CD4-positive, alpha-beta T cell treated with Interferon alpha-2 for 1 hour (primary cell): ENCODE data around the gene NPIPB2.
A peak's percentile ranks its signal among the peaks of the same experiment; 100 is the strongest.
"Not testable (repeated sequence)": the region's sequence is repeated elsewhere in the genome, so short reads cannot be mapped to it uniquely, and the experiment has no call there.

Source experiments
- DNase-seq, 2 donors: peaks; one replicate each; pipeline ENCODE4 v3.0.0-alpha.2; 2020 to 2022

The NPIPB2 gene

GRCh38 chr16:11957591-11958395 lies 15.9 kb upstream of the NPIPB2 start:
- no peak for DNase-seq

DNA sequence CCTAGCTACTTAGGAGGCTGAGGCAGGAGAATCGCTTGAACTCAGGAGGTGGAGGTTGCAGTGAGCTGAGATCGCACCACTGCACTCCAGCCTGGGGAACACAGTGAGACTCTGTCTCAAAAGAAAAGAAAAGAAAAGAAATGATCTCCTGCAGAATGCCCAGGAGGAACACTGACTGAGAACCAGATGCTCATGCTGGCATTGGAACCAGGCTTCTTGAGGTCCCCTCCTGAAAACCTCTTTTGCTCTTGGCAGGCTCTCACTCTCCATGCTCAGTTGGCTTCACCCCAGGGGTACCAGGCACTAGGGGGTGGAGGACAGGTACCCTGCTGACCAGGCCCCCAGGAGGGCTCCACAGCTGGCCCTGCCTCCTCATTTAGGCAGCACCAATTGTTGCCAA lies 14.7 kb upstream of the NPIPB2 start:
- no peak for DNase-seq

GRCh38 chr16:11955713-11956123 lies 13.9 kb upstream of the NPIPB2 start:
- DNase-seq, result no peak

DNA sequence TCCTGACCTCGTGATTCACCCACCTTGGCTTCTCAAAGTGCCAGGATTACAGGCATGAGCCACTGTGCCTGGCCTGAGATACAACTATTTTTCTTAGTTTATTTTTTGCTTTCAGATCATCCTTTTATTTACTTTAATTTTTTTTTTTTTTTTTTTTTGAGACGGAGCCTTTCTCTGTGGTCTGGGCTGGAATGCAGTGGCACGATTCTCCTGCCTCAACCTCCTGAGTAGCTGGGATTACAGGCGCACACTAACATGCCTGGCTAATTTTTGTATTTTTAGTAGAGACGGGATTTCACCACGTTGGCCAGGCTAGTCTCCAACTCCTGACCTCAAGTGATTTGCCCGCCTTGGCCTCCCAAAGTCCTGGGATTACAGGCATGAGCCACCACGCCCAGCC lies 11.7 kb upstream of the NPIPB2 start:
- not testable (repeated sequence) for DNase-seq

DNA sequence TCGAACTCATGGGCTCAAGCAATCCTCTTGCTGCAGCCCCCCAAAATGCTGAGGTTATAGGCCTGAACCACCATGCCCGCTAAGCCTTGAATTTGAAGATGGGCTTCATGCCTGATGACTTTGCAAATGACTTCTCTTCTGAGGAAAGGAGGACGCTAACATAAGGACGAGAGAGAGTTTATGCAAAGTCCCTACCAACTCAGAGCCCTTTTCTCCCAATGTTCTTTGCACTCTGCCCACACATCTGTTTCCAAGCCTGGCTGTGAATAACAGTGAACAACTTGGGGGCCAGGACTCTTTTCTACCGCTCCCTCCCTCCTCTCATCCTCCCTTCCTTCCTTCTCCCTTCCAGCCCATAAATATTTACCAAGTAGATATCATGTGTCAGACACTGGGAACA lies 8.5 kb upstream of the NPIPB2 start:
- DNase-seq, result no peak

DNA sequence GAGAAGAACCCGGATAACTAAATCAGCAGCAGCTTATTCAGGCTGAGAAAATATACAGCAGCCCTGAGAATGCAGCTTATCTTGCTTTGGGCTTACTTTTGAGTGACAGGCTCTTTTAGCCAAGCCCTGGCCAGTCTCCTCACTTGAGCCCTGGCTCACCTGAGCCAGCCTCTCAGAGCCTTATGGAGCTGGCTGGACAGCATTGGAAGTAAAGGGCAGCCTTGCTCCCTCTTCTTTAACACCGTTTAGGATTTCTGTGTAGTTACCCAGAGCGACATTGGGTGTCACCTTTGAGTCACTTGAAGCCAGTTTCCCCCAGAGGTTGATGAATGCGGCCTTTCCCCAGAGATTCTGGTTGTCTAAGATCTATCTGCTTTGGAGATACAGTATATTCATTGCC lies 7.7 kb upstream of the NPIPB2 start:
- DNase-seq, result peak; percentile 26 to 34

GRCh38 chr16:11948819-11949218 lies 7.0 kb upstream of the NPIPB2 start:
- DNase-seq, result no peak

GRCh38 chr16:11946433-11946832 lies 4.6 kb upstream of the NPIPB2 start:
- no peak for DNase-seq

GRCh38 chr16:11927350-11927749 lies 14.5 kb downstream of the NPIPB2 start:
- DNase-seq, result not testable (repeated sequence)

GRCh38 chr16:11924046-11924445 lies 17.8 kb downstream of the NPIPB2 start:
- not testable (repeated sequence) for DNase-seq

DNA sequence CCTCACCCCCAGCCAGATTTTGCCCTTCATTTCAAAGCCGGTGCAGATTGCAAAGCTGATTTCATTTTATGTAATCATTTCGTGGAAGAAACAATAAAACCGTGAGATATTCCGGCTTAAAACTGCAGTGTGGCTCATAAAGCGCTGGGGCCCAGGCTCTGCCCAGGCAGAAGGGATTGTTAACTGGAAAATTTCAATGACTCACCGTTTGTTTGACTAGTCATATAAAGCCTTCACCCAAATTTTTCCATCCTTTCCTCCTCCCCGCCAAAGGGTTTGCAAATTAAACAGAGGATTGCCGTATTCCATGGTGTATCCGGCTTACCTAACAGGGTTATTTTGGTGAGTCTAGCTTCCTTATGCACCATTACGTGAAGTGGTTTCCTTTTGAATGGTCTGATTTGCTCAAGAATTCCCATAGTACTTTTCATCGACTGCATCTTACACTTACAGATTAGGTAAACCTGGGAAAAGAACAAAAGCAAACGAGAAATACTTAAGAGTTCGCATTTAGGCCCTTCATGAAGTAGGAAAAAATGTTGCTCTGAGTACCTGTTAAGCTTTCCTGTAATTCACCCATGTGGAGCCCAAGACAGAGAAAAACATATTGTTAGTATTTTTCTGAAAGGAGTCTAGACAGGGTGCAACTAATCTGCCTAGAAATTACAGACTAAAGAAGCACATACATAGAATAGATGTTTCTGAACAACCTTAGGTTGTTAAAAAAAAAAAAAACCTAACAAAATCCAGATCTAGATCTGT lies 25.1 kb downstream of the NPIPB2 start:
- no peak for DNase-seq

DNA sequence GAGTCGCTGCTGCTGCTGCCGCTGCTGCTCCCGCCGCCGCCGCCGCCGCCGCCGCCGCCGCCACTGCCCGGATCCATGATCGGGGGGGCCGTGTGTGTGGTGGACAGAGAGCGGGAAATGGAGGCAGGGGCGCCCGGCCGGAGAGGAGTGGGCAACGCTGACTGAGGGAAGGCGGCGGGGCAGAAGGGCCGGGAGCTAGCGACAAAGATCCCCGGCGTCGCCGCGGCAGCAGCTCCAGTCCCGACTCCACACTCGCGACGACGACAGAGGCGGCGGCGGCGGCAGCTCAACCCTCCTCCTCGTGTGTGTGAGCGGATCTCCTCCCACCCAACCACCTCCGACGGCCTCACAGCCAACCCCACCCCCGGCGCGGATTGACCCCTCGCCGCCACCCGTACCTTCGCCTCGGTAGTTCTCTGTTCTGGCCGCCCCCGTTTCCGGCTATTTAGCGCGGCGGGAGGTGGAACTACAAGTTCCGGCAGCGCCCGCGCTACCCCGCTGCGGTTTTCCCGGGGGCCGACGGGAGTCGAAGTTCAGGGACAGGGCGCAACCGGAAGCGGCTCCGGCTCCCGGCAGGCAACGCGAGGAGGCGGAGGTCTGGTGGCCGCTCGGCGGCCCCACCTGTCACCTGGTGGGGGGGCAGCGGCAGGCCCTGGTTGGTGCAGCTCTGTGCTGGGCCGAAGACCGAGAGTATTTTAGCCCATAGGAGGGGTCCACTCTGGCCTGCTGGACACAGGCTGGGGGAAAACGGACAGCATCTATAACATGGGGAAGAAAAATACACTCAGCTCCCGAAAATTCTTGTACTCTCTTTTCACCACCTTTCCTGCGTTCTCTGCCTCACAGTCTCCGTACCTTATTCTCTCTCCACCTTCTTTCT lies 26.0 kb downstream of the NPIPB2 start, which contains the start of gene GSPT1:
TSS of gene GSPT1 (minus strand) at position 313 of the 880 bp plus-strand sequence. CDS start at position 77, 236 bp downstream.
- DNase-seq, result peak; percentile 98 to 99

DNA sequence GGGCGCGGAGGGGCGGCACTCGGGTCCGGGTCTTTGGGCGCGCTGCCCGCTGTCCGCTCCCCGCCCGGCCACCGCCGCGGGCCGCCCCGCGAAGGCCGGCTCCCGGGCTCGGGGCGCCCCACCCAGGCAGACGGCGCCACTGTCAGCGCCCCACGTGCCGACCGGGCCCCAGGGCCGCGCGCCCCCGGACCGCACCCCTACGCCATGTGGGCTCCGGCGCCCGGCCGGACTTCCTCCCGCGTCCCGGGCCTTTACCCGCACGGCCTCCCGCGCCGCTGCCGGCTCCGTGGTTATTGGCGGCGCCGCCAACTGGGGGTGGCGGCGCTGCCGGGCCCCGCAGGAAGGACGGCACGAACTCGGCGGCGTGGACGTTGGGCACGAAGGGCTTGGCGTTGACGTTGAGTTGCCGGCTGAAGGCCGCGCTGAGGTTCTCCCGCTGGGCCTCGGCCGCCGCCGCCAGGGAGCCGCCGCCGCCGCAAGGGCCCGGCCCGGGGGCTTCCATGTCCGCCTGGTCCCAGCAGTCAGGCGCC lies 26.7 kb downstream of the NPIPB2 start:
- peak; percentile 9 to 44 for DNase-seq

- peak; percentile 15 to 48 for DNase-seq
These were observed 27.4 kb downstream of the NPIPB2 start for GRCh38 chr16:11914210-11915113.

GRCh38 chr16:11913425-11914079 lies 28.3 kb downstream of the NPIPB2 start:
- DNase-seq, result peak; percentile 59 to 73

- no peak for DNase-seq
These were observed 31.9 kb downstream of the NPIPB2 start for GRCh38 chr16:11909653-11910545.

DNA sequence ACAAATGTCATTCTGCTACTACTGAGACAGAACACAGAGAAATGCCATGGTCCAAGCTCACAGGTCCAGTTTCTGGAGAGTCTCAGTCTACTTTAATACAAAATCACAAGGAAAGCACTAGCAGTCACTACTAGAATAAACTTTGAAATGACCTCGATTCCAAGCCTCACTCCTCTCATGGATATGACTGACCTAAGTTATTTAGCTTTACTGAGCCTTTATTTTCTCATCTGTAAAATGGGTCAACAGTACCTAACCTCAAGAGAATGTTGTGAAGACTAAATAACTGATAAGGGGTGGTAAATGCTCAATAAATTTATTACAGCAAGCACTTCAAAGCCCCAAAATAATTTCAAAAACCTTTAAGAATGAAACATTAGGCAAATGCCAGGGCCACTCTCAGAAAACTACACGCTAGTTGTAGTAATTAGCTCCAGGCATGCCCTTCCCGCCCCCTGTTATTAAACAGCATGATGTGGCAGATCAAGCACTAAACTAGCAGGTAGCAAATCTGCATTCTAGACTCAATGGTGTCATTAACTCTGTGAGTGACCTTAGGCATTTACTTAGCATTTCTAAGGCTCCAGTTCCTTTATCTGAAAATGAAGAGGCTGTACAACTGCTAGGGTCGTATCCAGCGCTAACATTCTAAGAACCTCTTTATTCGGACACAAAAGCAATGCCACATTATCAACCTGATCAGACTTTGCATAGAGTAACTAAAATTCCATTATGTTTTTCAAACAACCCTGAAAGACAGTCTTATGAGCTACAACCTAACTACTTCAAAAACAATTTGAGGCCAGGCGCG lies 34.5 kb downstream of the NPIPB2 start:
- DNase-seq, result no peak

- no peak for DNase-seq
These were observed 37.9 kb downstream of the NPIPB2 start for GRCh38 chr16:11903906-11904305.

- no peak for DNase-seq
These were observed 40.8 kb downstream of the NPIPB2 start for GRCh38 chr16:11901091-11901490.
